GM19328 (cell line): ENCODE measurements around the gene LPCAT2.
A peak's percentile ranks its signal among the peaks of the same experiment; 100 is the strongest.

Experiments used
- ATAC-seq: cut with Tn5 transposase; IDR thresholded peaks from one replicate; pipeline ENCODE4 v1.9.1; 2021; ENCODE audit warnings: mild to moderate bottlenecking, moderate library complexity; ENCODE audit not compliant: unreplicated experiment

The LPCAT2 gene, protein sequence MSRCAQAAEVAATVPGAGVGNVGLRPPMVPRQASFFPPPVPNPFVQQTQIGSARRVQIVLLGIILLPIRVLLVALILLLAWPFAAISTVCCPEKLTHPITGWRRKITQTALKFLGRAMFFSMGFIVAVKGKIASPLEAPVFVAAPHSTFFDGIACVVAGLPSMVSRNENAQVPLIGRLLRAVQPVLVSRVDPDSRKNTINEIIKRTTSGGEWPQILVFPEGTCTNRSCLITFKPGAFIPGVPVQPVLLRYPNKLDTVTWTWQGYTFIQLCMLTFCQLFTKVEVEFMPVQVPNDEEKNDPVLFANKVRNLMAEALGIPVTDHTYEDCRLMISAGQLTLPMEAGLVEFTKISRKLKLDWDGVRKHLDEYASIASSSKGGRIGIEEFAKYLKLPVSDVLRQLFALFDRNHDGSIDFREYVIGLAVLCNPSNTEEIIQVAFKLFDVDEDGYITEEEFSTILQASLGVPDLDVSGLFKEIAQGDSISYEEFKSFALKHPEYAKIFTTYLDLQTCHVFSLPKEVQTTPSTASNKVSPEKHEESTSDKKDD

DNA sequence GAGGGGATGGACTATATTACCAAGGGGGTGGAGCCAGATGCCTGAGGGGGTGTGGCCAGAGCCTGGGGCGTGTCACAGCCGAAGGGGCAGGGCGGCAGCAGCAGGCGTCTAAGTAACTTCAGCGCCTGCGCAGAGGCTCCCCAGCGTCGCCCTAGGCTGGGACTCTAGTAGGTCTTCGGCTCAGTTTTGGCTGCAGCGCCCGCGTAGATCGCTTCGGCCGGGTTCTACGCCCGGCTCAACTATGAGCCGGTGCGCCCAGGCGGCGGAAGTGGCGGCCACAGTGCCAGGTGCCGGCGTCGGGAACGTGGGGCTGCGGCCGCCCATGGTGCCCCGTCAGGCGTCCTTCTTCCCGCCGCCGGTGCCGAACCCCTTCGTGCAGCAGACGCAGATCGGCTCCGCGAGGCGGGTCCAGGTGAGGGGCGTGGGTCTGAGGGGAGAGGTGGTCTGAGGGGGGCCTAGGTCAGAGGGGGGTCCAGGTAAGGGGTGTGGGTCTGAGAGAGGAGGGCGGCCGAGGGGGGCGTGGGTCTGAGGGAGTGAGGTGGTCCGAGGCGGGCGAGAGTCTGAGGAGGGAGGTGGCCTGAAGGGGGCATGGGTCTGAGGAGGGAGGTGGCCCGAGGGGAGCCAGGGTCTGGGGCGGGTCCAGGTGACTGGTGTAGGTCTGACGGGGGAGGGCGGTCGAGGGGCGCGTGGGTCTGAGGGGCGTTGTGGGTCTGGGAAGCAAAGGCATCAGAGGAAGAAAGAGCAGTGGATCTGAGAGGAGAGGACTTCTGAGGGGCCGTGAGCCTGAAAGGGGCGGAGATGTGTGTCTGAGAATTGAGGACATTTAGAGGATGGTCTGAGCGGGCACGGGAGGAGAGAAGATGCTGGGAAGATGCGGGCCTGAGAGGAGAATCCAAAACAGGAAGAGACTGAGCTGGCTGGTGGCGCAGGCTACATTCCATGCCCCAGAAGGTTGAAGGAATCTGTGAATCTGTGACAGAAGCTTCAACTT, at the start of gene LPCAT2:
TSS of gene LPCAT2 (plus strand) at position 132 of the 991 bp plus-strand sequence. CDS start at position 242, 110 bp downstream.
- no peak for ATAC-seq

DNA sequence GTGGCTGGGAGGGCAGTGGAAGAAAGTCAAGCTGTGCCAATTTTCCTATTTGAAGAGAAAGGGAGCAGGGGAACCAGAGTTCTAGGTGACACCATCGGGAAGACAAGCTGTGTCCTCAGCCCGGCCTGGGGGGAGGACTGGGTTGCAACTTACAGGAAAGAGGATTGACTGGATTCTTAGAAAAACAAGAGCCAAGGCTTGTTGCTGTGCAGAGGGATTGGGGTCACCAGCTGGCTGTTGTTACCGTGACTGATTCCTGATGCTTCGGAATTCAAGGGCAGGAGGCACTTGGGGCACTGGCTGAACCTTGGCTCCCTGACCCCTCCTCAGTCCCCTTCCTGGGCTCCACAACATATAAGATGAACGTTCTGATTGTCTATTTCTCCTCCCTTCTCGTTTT, 46.6 kb upstream of the LPCAT2 start:
- ATAC-seq = no peak

DNA sequence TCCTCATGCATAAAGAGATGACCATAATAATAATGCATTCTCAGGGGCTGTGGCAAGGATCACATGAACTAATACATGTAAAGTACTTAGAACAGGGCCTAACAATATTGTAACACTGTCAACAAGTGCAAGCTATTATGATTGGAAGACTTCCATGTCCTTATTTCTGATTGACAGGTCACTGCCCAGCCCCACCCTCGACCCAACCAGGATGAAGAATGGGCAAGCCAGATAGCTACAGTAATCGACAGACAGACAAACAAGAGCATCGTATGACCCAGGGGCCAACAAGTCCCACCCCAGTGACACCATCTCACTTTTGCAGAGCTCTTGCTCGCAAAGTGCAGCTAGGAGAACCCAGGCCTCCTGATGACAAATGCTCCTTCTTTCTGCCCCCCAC, 44.5 kb upstream of the LPCAT2 start:
- ATAC-seq = no peak

DNA sequence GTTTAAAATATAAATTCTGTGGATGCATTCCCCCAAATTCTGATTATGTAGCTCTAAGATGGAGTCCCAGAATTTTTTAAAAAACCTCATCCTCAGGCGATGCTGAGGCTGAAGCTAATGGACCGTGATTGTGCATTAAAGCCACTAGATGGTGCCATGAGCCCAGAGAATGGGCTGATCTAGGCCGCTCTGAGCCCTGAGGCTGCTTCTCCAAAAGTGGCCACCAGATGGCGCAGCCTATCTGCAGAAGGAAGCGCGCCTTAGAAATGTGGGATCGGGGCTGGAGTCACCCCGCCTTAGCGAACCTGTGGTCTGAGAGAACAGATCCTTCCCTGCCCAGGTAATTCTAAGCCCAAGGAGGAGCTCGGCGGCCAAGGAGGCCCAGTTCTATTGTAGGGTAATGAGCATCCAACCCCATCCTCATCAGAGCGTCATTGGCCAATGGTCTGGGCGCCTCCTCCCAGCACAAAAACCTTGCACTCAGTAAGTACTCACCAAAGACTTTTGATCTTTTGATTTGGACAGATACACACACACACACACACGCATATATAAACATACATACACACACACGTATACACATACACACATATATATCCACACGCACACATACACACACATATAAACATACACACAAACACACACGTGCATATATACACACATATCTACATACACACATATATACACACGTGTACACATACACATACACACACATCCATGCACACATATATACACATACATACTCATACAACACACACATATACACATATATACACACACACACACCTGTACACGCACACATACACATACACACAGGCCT, 43.6 kb upstream of the LPCAT2 start:
- ATAC-seq = peak; percentile 94

DNA sequence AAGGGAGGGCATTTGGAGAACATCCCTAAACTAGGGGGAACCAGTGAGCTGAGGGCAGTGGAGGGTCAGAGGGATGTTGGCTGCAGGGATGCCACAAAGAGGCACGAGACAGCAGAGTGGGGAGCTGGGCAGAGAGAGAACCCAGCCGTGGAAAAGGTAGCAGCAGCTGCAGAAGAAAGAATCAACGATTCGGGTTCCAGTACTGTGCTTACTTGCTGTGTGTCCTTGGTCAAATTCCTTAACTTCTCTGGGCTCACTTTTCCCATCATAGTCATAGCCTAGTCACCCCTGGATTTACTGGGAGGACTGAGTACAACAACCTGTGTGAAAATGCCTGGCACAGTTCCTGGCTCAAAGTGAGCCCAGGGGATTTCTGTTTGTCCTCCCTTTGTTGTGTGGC, 42.7 kb upstream of the LPCAT2 start:
- ATAC-seq = no peak

DNA sequence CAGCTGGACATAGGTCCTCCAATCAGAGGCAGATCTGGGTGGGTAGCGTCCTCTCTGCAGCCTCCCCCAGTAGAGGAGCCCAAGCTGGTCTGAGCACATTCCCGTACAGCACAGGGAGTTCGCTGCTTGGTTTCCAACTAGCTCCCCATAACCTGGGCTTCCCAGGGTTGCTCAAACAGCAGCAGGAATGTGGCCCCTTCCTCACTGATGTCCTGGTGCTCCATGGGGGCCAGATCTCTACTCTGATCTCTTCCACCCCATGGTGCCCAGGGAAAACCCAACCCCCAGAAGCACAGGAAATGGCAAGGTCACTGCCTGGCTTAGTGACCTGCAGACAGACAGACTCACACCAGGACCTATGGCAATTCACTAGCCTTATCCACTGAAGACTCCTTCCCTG, 41.0 kb upstream of the LPCAT2 start:
- no peak for ATAC-seq

DNA sequence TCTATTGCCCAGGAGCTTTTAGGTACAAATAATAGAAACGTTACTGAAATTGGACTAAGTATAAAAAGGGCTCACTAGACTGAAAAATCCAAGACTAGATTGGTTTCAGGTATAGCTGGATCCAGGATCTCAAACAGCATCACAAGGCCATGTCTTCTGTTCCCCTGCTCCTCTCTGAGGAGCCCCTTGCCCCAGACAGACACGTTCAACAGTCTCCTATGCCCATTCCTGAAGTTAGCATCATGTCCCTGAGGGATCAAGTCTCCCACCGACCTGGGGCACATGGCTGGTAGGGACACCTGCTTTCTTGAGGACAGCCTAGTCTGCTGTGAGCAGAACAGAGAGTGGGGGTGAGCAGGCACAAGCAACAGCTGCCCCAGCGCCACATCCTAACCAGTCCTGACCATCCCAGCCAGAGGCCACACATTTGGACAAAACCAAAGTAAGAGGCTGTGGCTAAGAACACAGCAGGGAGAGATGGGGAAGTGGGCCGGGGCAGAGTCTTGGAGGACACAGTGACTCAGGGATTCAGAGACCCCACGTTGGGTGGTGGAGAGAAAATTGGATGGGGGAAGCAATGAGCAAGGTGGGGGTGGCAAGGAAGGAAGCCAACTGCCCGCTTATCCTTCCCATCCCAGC, 40.4 kb upstream of the LPCAT2 start:
- ATAC-seq = no peak

DNA sequence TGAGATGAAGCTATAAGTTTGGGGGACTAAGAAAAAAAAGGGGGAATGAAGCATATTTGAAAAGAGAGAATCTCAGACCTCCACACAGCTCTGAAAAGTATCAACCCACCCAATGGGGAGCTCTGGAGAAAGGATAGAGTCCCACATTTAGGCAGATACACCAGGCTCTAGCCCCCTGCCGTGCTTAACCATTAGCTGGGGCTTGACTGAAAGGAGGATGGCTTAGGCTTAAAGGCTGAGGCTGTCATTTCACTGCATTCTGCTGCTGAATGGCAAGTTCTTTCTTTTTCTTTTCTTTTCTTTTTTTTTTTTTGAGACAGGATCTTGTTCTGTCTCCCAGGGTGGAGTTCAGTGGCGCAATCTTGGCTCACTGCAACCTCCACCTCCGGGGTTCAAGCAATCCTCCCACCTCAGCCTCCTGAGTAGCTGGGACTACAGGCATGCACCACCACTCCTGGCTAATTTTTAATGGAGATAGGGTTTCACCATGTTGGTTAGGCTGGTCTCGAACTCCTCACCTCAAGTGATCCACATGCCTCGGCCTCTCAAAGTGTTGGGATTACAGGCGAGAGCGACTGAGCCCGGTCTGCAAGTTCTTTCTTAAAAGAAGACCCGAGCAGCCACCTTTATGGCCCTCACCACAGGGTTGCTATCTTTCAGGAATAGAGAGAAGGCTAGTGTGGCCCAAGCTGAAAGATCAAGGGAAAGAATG, 38.9 kb upstream of the LPCAT2 start:
- no peak for ATAC-seq

DNA sequence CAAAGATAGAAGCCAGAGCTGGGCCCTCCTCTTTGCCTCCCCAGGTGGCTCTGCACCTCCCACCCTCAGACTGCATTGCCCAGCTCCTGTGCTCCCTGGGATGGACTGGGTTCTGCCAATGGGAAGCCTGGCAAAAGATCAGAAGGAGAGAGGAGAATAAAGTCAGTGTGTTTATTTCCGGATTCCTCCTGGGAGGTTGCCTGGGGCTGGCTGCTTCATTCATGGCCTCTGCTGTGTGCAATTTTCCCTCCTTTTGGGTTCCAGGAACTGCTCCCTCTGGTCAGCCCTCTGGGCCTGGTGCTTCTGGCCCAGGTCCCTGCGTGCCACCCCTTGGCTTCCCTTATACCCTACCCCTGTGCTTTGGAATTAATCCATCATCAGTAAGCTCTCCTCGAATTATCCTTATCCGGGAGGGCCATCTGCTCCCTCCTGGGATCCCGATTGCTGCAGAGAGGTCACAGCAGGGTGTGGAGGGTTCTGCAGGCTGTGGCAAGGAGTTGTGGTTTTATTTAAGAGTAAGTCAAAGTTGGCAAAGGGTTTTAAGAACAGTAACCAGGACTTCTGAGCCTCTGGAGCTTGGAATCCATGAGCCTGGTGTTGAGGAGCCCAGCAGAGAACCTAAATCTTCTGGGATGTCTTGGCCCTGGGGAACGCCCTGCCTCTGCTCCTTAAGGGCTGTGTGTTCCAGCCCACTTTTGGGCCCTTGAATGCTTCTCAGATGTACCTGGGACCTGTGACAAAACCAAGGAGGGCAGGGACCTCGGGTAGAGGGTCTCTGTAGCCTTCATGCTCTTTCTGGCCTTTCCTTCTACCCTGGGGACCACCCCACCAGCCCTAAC, 38.1 kb upstream of the LPCAT2 start:
- ATAC-seq = no peak

DNA sequence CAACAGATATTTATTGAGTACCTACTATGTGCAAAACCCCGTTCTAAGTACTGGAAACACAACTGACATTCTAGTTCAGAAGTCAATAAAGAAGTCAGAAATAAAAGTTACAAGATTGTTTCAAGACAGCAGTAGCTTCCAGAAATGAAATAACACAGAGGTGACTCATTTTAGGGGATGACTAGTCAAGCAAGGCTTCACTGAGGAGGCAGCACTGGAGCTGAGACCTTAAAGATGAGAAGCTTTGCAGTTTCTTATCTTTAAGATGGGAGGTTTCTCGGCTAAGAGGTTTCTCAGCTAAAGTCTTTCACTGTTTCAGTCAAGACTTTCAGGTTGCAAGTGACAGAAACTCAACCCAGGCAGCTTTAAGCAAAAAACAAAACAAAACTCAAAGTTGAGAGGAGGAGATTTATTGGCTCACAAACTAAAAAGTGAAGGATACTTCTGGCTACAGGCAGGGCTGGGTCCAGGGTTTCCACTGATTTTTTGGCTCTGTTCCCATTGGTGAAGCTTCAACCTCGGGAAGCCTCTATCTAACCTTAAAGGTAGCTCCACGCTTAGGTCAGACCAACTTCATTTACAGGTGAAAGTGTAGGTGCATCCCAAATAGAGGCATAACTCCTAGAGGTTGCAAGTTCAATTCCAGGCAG, 37.3 kb upstream of the LPCAT2 start:
- no peak for ATAC-seq

DNA sequence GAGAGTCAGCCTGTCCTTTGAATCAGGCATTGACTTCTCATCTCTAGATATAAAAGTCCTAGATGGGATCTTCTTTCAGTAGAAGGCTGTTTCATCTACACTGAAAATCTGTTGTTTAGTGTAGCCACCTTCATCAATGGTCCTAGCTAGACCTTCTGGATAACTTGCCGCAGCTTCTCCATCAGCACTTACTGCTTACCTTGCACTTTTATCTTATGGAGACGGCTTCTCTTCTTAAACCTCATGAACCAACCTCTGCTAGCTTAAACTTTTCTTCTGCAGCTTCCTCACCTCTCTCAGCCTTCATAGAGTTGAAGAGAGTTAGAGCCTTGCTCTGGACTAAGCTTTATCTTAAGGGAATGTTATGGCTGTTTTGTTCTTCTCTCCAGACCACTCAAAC, 35.3 kb upstream of the LPCAT2 start:
- no peak for ATAC-seq

DNA sequence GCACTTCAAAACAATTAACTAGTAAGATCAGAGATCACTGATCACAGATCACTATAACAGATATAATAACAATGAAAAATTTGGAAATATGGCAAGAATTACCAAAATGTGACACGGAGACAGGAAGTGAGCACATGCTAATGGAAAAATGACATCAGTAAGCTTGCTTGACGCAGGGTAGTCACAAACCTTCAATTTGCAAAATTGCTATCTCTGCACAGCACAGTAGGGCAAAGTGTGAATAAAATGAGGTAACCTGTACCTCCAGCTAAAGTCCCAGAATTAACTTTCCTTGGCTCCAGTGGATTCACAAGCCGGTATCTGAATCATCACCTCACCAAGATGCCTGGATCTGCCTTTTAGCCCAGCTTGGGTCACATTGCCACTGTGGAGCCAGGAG, 34.1 kb upstream of the LPCAT2 start:
- ATAC-seq = no peak

DNA sequence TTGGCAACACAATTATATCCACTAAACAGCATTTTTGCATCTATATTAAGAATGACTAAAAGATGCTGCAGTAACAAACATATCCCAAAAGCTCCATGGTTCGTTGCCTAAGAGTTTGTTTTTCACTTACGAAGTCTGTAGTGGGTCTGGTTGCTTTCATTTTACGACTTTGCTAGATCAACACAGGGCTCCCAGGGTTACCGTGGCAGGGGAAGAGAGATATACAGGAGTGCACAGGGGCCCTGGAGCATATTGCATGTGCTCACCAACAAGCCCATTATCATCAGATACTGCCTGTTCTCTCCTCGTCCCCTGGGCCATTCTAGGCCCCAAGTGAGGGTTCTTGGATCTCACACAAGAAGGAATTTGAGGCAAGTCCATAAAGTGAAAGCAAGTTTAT, 33.0 kb upstream of the LPCAT2 start:
- ATAC-seq = no peak

DNA sequence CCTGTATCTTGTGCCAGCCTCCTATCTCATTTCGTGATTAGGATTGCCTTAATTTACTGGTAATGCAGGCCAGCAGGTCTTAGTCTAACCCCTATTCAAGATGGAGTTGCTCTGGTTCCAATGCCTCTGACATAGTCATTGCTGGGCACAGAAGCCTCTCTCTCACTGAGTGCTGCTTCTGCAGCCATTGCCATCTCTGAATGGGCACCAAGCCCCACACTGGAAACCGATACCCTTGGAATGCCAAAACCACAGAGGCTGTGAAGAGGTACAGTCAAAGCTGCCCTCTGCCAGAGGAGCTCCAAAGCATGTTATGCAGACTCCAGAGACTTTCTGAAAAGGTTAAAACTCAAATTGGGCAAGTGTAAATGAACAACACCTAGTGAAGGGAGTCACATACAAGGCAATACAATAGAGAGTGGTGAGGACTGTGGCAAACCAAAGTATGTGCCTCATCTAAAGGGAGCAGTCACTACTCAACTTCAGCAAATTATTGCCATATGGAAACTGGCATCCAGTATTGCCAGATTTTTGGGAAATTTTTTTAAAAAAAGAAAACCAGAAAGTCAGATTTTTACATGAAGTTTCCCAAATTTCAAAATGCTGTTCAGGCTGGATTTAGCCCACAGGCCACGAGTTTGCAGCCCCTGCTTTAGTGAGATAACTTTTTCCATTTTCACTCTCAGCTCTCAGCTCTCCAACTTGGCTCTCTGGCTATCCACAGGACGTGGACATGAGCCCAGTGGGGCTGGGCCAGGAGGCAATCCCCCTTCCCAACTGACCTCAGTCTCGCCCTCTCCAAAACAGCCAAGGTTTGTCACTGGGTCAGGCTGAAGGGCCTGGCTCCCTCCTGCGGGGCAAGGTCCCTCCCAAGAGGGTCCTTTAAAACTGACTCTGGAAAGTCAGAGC, 32.0 kb upstream of the LPCAT2 start:
- no peak for ATAC-seq

DNA sequence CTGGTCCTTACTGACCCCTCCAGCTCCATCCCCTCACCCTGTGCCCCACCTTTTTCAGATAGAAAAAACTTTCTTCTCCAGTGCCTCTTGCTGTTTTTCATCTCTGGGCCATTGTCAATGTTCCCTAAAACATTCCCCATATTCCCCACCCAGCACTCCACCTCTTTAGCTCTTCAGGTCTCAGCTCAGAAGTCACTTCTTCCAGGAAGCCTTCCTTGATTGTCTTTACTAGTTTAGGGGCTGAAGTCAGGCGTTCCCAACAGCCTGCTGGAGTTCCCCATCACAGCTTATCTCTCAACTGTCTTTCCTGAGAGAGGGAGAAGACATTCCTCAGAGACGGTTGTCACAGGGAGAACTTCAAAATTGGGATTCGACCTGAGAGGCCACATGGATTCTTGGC, 31.1 kb upstream of the LPCAT2 start:
- ATAC-seq = no peak

DNA sequence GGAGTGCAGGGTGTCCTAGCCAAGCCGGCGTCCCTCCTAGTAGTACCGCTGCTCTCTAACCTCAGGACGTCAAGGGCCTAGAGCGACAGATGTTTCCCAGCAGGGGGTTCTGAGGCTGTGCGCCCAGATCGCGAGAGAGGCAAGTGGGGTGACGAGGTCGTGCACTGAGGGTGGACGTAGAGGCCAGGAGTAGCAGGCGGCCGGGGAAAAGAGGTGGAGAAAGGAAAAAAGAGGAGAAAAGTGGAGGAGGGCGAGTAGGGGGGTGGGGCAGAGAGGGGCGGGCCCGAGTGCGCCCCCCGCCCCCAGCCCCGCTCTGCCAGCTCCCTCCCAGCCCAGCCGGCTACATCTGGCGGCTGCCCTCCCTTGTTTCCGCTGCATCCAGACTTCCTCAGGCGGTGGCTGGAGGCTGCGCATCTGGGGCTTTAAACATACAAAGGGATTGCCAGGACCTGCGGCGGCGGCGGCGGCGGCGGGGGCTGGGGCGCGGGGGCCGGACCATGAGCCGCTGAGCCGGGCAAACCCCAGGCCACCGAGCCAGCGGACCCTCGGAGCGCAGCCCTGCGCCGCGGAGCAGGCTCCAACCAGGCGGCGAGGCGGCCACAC, 29.9 kb upstream of the LPCAT2 start, which contains the start of gene MMP2:
TSS of gene MMP2 (plus strand) at position 372 of the 603 bp plus-strand sequence. CDS start 282 bp downstream, outside the sequence.
- no peak for ATAC-seq
